Prostate gland (tissue), 2 donors: ENCODE results near the gene SSC5D. TPM values are rescaled to one million over a fixed set of nuclear protein-coding genes. Genes with fewer than 3 reads are reported as not detected.

Experiments
- DNase-seq: peaks from one replicate; pipeline ENCODE4 v3.0.0-alpha.2; 2019; ENCODE audit warnings: low spot score
- H3K27ac ChIP-seq, 2 donors: fragments of 200-600 bp; sonication (generic); 2 replicates each; pipeline ENCODE4 v1.5.1; 2017 to 2019
- H3K27me3 ChIP-seq: fragments of 200-600 bp; sonication (generic); replicated peaks from 2 replicates; pipeline ENCODE4 v1.5.1; 2019; ENCODE audit not compliant: insufficient read depth
- H3K36me3 ChIP-seq, 2 donors: fragments of 200-600 bp; sonication (generic); 1 replicate in 1 of 2; 2 replicates in 1 of 2; pipeline versions ENCODE4 v1.5.1 to v1.8.1; 2017 to 2019
- H3K4me1 ChIP-seq: fragments of 200-600 bp; sonication (generic); replicated peaks from 2 replicates; pipeline ENCODE4 v1.5.1; 2019
- H3K4me3 ChIP-seq, 2 donors: fragments of 200-600 bp; sonication (generic); 2 replicates each; pipeline ENCODE4 v1.5.1; 2017 to 2019
- H3K9me3 ChIP-seq: fragments of 200-600 bp; sonication (generic); 2 replicates; pipeline ENCODE4 v1.5.1; 2017
- POLR2A ChIP-seq: fragments of 450-650 bp; IDR thresholded peaks from one replicate; pipeline ENCODE4 v1.6.1; 2016; ENCODE audit warnings: antibody characterized with exemption, mild to moderate bottlenecking
- POLR2AphosphoS5 ChIP-seq: sonication (generic); formaldehyde crosslinking; IDR thresholded peaks from one replicate; pipeline ENCODE4 v1.6.1; 2017; ENCODE audit warnings: antibody characterized with exemption
- WGBS: methylation state at CpG from one replicate; pipeline ENCODE4 v1.1.5; 2018; 5-methylcytosine and 5-hydroxymethylcytosine counted together
- intact Hi-C: fragments of 100-400 bp; cut with DNase I; formaldehyde crosslinking; loops from one replicate; pipeline ENCODE4 v1.14.2; 2022
- total RNA-seq, 2 donors: library from RNA; depleted of rRNA; stranded (reverse); fragments of >200 nt; gene quantifications; one replicate each; pipeline ENCODE4 v1.1.0, GENCODE V29; 2016
- TF ChIP-seq, protein P1 (sequence below), 4 experiments: fragments of 200-600 bp in 2 of 4; fragments of 450-650 bp in 2 of 4; sonication (generic) in 2 of 4; IDR thresholded peaks; 1 replicate in 3 of 4; 2 replicates in 1 of 4; pipeline ENCODE4 v1.5.1; 2016 to 2019; ENCODE audit warnings: antibody characterized with exemption in 4 of 4, mild to moderate bottlenecking in 2 of 4, moderate library complexity in 2 of 4

The SSC5D gene
- total RNA-seq, 2 donors from 2014 or later, result 5.6 to 8.6 TPM

DNA sequence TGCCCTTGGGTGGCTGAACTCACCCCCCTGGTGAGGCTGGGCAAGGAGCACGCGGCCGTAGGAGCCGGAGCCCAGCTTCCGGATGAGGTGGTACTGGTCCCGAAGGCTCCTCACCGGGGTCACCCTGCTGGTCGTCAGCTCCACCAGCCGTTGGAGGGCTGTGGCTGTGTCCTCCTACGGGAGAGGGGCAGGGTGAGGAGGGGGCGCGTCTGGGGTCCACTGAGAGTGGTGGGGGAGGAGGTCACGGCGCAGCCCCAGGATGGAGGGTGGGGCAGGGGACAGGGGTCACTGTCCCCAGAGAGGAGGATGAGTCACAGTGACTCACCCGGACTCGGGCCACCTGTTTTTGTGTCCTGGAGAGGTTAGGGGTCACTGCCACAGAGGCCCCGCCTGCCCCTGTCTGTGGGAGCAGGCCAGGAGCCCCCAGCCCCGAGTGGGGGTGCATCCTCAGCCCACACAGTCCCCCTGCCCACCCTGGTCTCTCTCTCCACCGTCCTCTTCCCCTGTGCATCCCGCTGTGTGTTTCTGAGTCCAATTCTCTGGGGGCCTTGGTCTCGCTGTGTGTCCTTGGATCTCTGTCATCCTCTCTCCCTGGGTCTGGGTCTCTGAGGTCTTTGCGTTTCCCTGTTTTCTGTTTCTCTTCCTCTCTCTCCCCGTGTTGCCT, 56.7 kb downstream of the SSC5D start:
- no peak overlapping the region for H3K4me3 ChIP-seq
- WGBS, result 77% methylated on average over 17 of the region's 23 CpGs
- TF ChIP-seq POLR2AphosphoS5 (no peak), POLR2A (no peak)
- TF ChIP-seq, protein P1, sequence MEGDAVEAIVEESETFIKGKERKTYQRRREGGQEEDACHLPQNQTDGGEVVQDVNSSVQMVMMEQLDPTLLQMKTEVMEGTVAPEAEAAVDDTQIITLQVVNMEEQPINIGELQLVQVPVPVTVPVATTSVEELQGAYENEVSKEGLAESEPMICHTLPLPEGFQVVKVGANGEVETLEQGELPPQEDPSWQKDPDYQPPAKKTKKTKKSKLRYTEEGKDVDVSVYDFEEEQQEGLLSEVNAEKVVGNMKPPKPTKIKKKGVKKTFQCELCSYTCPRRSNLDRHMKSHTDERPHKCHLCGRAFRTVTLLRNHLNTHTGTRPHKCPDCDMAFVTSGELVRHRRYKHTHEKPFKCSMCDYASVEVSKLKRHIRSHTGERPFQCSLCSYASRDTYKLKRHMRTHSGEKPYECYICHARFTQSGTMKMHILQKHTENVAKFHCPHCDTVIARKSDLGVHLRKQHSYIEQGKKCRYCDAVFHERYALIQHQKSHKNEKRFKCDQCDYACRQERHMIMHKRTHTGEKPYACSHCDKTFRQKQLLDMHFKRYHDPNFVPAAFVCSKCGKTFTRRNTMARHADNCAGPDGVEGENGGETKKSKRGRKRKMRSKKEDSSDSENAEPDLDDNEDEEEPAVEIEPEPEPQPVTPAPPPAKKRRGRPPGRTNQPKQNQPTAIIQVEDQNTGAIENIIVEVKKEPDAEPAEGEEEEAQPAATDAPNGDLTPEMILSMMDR (IDR thresholded peaks at IDR 0.05), result no peak
- no peaks in the 10 kb centered on the region for H3K4me1 ChIP-seq
- no peaks in the 10 kb centered on the region for H3K27me3 ChIP-seq
- no peaks in the 10 kb centered on the region for H3K9me3 ChIP-seq
- no peak overlapping the region for H3K27ac ChIP-seq
- intact Hi-C loops, result no loop called here
- no peaks in the 10 kb centered on the region for H3K36me3 ChIP-seq
- DNase-seq, result no peak

- TF ChIP-seq POLR2AphosphoS5, result no peak
- TF ChIP-seq, protein P1 (IDR thresholded peaks at IDR 0.05), result no peak
- no peak for TF ChIP-seq POLR2A
- WGBS, result 83% methylated on average over 10 of the region's 10 CpGs
- Histone ChIP-seq H3K27ac (no peak within 1 kb of the TSS), H3K9me3 (no peaks in the 10 kb centered on the region), H3K4me1 (no peaks in the 10 kb centered on the region), H3K36me3 (no peaks in the 10 kb centered on the region), H3K27me3 (no peaks in the 10 kb centered on the region), H3K4me3 (no peak within 1 kb of the TSS)
- intact Hi-C loops, result no loop called here
- no peak for DNase-seq
Observed at GRCh38 chr19:55545443-55545842, 57.2 kb downstream of the SSC5D start, which contains the start of gene SBK3. TSS of gene SBK3 (minus strand) at chr19:55545543. CDS start at chr19:55545543, 0 bp downstream.

- no peaks in the 10 kb centered on the region for H3K27me3 ChIP-seq
- no peaks in the 10 kb centered on the region for H3K9me3 ChIP-seq
- DNase-seq, result no peak
- H3K4me1 ChIP-seq, result no peaks in the 10 kb centered on the region
- H3K4me3 ChIP-seq, result no peak overlapping the region
- TF ChIP-seq POLR2AphosphoS5, result no peak
- TF ChIP-seq POLR2A, result no peak
- TF ChIP-seq, protein P1 (IDR thresholded peaks at IDR 0.05), result no peak
- no peaks in the 10 kb centered on the region for H3K36me3 ChIP-seq
- whole genome bisulfite sequencing, result 63% methylated on average over 11 of the region's 11 CpGs
- intact Hi-C loops, result no loop called here
- no peak overlapping the region for H3K27ac ChIP-seq
Observed at GRCh38 chr19:55546011-55546410, 57.8 kb downstream of the SSC5D start.

DNA sequence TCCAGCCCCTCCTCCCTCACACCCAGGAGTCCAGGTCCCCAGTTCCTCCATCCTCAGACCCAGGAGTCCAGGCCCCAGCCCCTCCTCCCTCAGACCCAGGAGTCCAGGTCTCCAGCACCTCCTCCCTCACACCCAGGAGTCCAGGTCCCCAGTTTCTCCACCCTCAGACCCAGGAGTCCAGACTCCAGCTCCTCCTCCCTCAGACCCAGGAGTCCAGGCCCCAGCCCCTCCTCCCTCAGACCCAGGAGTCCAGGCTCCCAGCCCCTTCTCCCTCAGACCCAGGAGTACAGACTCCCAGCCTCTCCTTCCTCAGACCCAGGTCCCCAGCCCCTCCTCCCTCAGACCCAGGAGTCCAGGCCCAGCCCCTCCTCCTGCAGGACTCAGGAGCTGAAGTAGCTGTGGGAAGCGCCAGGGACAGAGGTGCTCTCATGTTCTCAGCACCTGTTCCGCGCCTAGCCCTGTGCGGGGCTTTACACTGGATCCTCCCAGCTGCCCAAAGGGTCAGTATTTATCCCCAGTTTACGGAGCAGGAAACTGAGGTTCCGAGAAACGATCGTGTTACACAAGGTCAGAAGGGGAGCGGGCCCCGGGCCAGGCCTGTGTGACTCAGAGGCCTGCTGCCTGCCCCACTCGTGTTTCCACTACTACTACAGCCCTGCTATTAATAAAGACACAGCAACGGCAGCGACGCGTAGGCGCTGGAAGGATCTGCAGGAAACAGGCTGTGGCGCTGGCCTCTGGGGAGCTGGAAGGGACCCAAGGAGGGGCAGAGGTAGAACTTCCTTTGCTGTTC, 58.8 kb downstream of the SSC5D start:
- Histone ChIP-seq H3K27ac (no peak overlapping the region), H3K27me3 (no peaks in the 10 kb centered on the region), H3K4me3 (no peak overlapping the region), H3K36me3 (no peaks in the 10 kb centered on the region), H3K9me3 (no peaks in the 10 kb centered on the region), H3K4me1 (no peaks in the 10 kb centered on the region)
- intact Hi-C loops, result no loop called here
- no peak for TF ChIP-seq POLR2AphosphoS5
- TF ChIP-seq POLR2A, result no peak
- TF ChIP-seq, protein P1 (IDR thresholded peaks at IDR 0.05), result no peak
- DNase-seq, result no peak
- WGBS, result 48% methylated on average over 17 of the region's 17 CpGs
